ENCODE measurements around the gene ZNF770. TPM values are rescaled to one million over a fixed set of nuclear protein-coding genes. Genes with fewer than 3 reads are reported as not detected.

ZNF770 gene
- total and polyA plus RNA-seq, 10 of the 15 experiments (the other 5 are each of a cell fraction or from before 2014, with no cell fraction given): 1.8 to 118 (median 26.0) TPM

- TF ChIP-seq LARP7 (IDR thresholded peaks at IDR 0.05): no peak
- TF ChIP-seq CHD4 (IDR thresholded peaks at IDR 0.05): no peak
- TF ChIP-seq CEBPZ (IDR thresholded peaks at IDR 0.05; ENCODE audit: low read depth, low read length): no peak
- TF ChIP-seq GABPA (IDR thresholded peaks at IDR 0.05; ENCODE audit: low read depth): no peak
- no peak for TF ChIP-seq STAT3 (IDR thresholded peaks at IDR 0.05; ENCODE audit: low read depth, low read length)
- no peak for TF ChIP-seq TAF1 (IDR thresholded peaks at IDR 0.05; ENCODE audit: borderline replicate concordance, low read depth, low read length)
- TF ChIP-seq SPI1 (IDR thresholded peaks at IDR 0.05; ENCODE audit: borderline replicate concordance, insufficient read depth, low read depth, low read length): no peak
- TF ChIP-seq RCOR1 (conservative IDR thresholded peaks at IDR 0.05; ENCODE audit: low read depth, low read length): no peak
These were observed 12.4 kb upstream of the ZNF770 start (continued) for GRCh38 chr15:35000511-35000910.

GRCh38 chr15:34999906-35000305 is 11.8 kb upstream of the ZNF770 start:
- DNase-seq (ENCODE audit: low read depth, low spot score) (no peak), ATAC-seq (no peak), FAIRE-seq (no peak)
- POLR2A ChIA-PET: interaction anchor here (0.6 kb wide), 1 partner anchor 1505 kb away, joined by 5 read pairs; no protein-coding TSS in a partner anchor
- 68% methylated on average over 5 of the region's 7 CpGs for WGBS (ENCODE audit: insufficient coverage, insufficient replicate concordance, low lambda C conversion rate, missing lambda C conversion rate)
- Histone ChIP-seq H4K20me1 (ENCODE audit: control insufficient read depth, insufficient read depth) (no peaks in the 10 kb centered on the region), H3K4me1 (ENCODE audit: control insufficient read depth, insufficient read depth, low read length) (peaks cover 2% of the 10 kb centered on the region; the same call in 1 of the 2 replicates), H3K79me2 (ENCODE audit: control insufficient read depth, insufficient read depth, low read length) (no peaks in the 10 kb centered on the region), H3K27ac (ENCODE audit: control insufficient read depth, insufficient read depth) (no peak overlapping the region), H3K9ac (ENCODE audit: control insufficient read depth, insufficient read depth, low read length) (no peak overlapping the region), H3K9me3 (replicated peaks; ENCODE audit: control insufficient read depth, insufficient read depth, low read length) (no peaks in the 10 kb centered on the region), H2AFZ (ENCODE audit: control insufficient read depth, low read depth, low read length) (no peak overlapping the region), H3K36me3 (ENCODE audit: control insufficient read depth in 2 of 2, insufficient read depth in 2 of 2, low read length in 1 of 2) (no peaks in the 10 kb centered on the region), H3K4me2 (ENCODE audit: control insufficient read depth, insufficient read depth) (no peak overlapping the region), H3K4me3 (no peak overlapping the region), H3K27me3 (replicated peaks in 1 of 2; ENCODE audit: control insufficient read depth in 2 of 2, insufficient read depth in 2 of 2, low read length in 1 of 2) (no peaks in the 10 kb centered on the region)
- intact Hi-C loops (cut with micrococcal nuclease; ENCODE audit: unreplicated experiment) (loop anchor here (10.0 kb wide), 1 partner anchor 545 kb away; the partner anchor contains the start of gene DPH6), in situ Hi-C loops (cut with MboI) (no loop called here)
- RAD21 ChIA-PET (ENCODE audit: unreplicated experiment): no interaction called here
- CTCF ChIA-PET: interaction anchor here (0.6 to 1.5 kb wide), 2 partner anchors 36 to 445 kb away, joined by 3 to 4 read pairs; no protein-coding TSS in a partner anchor
- SMC1A ChIA-PET (ENCODE audit: uncharacterized antibody, unreplicated experiment): interaction anchor here (0.7 to 1.4 kb wide), 2 partner anchors 13 to 80 kb away, joined by 3 to 4 read pairs; partner anchors contain the start of gene ZNF770
- no TSS peak for BruUV-seq (replicated peaks)
- TF ChIP-seq NFYA (IDR thresholded peaks at IDR 0.05; ENCODE audit: borderline replicate concordance, low read depth, low read length) (no peak), RAD21 (IDR thresholded peaks at IDR 0.05; ENCODE audit: insufficient read depth, low read depth, low read length) (no peak), POLR2A (IDR thresholded peaks at IDR 0.05; ENCODE audit: low read depth, low read length) (no peak), IRF3 (IDR thresholded peaks at IDR 0.05) (no peak)
- TF ChIP-seq, protein P1, sequence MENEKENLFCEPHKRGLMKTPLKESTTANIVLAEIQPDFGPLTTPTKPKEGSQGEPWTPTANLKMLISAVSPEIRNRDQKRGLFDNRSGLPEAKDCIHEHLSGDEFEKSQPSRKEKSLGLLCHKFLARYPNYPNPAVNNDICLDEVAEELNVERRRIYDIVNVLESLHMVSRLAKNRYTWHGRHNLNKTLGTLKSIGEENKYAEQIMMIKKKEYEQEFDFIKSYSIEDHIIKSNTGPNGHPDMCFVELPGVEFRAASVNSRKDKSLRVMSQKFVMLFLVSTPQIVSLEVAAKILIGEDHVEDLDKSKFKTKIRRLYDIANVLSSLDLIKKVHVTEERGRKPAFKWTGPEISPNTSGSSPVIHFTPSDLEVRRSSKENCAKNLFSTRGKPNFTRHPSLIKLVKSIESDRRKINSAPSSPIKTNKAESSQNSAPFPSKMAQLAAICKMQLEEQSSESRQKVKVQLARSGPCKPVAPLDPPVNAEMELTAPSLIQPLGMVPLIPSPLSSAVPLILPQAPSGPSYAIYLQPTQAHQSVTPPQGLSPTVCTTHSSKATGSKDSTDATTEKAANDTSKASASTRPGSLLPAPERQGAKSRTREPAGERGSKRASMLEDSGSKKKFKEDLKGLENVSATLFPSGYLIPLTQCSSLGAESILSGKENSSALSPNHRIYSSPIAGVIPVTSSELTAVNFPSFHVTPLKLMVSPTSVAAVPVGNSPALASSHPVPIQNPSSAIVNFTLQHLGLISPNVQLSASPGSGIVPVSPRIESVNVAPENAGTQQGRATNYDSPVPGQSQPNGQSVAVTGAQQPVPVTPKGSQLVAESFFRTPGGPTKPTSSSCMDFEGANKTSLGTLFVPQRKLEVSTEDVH (IDR thresholded peaks at IDR 0.05; ENCODE audit: low read depth, partially characterized antibody): no peak
- TF ChIP-seq, protein P2, sequence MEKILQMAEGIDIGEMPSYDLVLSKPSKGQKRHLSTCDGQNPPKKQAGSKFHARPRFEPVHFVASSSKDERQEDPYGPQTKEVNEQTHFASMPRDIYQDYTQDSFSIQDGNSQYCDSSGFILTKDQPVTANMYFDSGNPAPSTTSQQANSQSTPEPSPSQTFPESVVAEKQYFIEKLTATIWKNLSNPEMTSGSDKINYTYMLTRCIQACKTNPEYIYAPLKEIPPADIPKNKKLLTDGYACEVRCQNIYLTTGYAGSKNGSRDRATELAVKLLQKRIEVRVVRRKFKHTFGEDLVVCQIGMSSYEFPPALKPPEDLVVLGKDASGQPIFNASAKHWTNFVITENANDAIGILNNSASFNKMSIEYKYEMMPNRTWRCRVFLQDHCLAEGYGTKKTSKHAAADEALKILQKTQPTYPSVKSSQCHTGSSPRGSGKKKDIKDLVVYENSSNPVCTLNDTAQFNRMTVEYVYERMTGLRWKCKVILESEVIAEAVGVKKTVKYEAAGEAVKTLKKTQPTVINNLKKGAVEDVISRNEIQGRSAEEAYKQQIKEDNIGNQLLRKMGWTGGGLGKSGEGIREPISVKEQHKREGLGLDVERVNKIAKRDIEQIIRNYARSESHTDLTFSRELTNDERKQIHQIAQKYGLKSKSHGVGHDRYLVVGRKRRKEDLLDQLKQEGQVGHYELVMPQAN (conservative IDR thresholded peaks at IDR 0.05): no peak

All from GM12878 (cell line).